Activated T-helper 2 cell treated with anti-CD3 and anti-CD28 coated beads, Interferon-gamma antibody, Interleukin-2, Interleukin-4, amounts not matched to agents 10 μg/mL and 5 μg/mL and 100 μg/mL, durations not matched to agents 14 hours and 24 hours and 36 hours (primary cell): Measurements from ENCODE around the gene ERICH6. TPM values are rescaled to one million over a fixed set of nuclear protein-coding genes. Genes with fewer than 3 reads are reported as not detected.

ENCODE experiments used
- DNase-seq: peaks from one replicate; pipeline ENCODE4 v3.0.0; 2021; ENCODE audit warnings: low spot score
- H3K27ac Mint-ChIP-seq: one replicate; pipeline ENCODE4 v1.8.0; 2021; ENCODE audit warnings: mixed read lengths
- H3K27me3 Mint-ChIP-seq: one replicate; pipeline ENCODE4 v1.8.0; 2021; ENCODE audit warnings: low read depth, mixed read lengths
- H3K36me3 Mint-ChIP-seq: one replicate; pipeline ENCODE4 v1.8.0; 2021; ENCODE audit warnings: low read depth, mixed read lengths
- H3K4me1 Mint-ChIP-seq: one replicate; pipeline ENCODE4 v1.8.0; 2021; ENCODE audit warnings: low read depth, mixed read lengths
- H3K4me3 Mint-ChIP-seq: one replicate; pipeline ENCODE4 v1.8.0; 2021; ENCODE audit warnings: low read depth, mild to moderate bottlenecking, moderate library complexity, mixed read lengths
- H3K9me3 Mint-ChIP-seq: one replicate; pipeline ENCODE4 v1.8.0; 2021; ENCODE audit warnings: mixed read lengths
- intact Hi-C: fragments of 100-400 bp; cut with micrococcal nuclease; formaldehyde crosslinking; loops from one replicate; pipeline ENCODE4 v1.15.1; 2023
- total RNA-seq: library from RNA; stranded (reverse); gene quantifications from 2 replicates; pipeline ENCODE4 v1.2.3, GENCODE V29; 2022

The ERICH6 gene
- 0.21 and 0.39 TPM in 2 replicates for total RNA-seq

GRCh38 chr3:150703756-150704344 is at the start of gene ERICH6:
Gene ERICH6 (minus strand): TSS chr3:150703920. CDS start chr3:150703898, 22 bp downstream.
- Mint-ChIP-seq H3K9me3 (peaks cover 8% of the 10 kb centered on the region), H3K27ac (peak within 1 kb of the TSS; percentile 97), H3K36me3 (peaks cover 20% of the 10 kb centered on the region), H3K4me1 (peaks cover 25% of the 10 kb centered on the region), H3K27me3 (peaks cover 7% of the 10 kb centered on the region), H3K4me3 (peak within 1 kb of the TSS; percentile 94)
- DNase-seq = peak; percentile 83
- intact Hi-C loops = loop anchor here (1.0 to 5.0 kb wide), 5 partner anchors 23 to 158 kb away; partner anchors contain the start of genes EIF2A, SELENOT, SERP1 and SIAH2

GRCh38 chr3:150751781-150752263 is 48.1 kb upstream of the ERICH6 start:
- DNase-seq = no peak
- no peaks in the 10 kb centered on the region for H3K9me3 Mint-ChIP-seq
- no peaks in the 10 kb centered on the region for H3K27me3 Mint-ChIP-seq
- H3K36me3 Mint-ChIP-seq = peaks cover 88% of the 10 kb centered on the region
- H3K4me1 Mint-ChIP-seq = peaks cover 75% of the 10 kb centered on the region
- no peak overlapping the region for H3K4me3 Mint-ChIP-seq
- peak overlapping the region; percentile 79 for H3K27ac Mint-ChIP-seq
- intact Hi-C loops = loop anchor here (1.0 kb wide), 3 partner anchors 8 to 209 kb away; no protein-coding TSS in a partner anchor

- no peak overlapping the region for H3K27ac Mint-ChIP-seq
- H3K36me3 Mint-ChIP-seq = peaks cover 89% of the 10 kb centered on the region
- peaks cover 86% of the 10 kb centered on the region for H3K4me1 Mint-ChIP-seq
- H3K27me3 Mint-ChIP-seq = no peaks in the 10 kb centered on the region
- H3K4me3 Mint-ChIP-seq = no peak overlapping the region
- no peaks in the 10 kb centered on the region for H3K9me3 Mint-ChIP-seq
- intact Hi-C loops = no loop called here
- no peak for DNase-seq
These were observed 45.5 kb upstream of the ERICH6 start for GRCh38 chr3:150749255-150749654.

- Mint-ChIP-seq H3K36me3 (peaks cover 89% of the 10 kb centered on the region), H3K4me3 (no peak overlapping the region), H3K27ac (no peak overlapping the region), H3K4me1 (peaks cover 86% of the 10 kb centered on the region), H3K9me3 (no peaks in the 10 kb centered on the region), H3K27me3 (no peaks in the 10 kb centered on the region)
- no peak for DNase-seq
- intact Hi-C loops = no loop called here
These were observed 44.9 kb upstream of the ERICH6 start for GRCh38 chr3:150748684-150749047.

GRCh38 chr3:150747886-150748683 is 44.4 kb upstream of the ERICH6 start:
- no peak for DNase-seq
- no peak overlapping the region for H3K4me3 Mint-ChIP-seq
- H3K36me3 Mint-ChIP-seq = peaks cover 90% of the 10 kb centered on the region
- peak overlapping the region; percentile 38 for H3K27ac Mint-ChIP-seq
- intact Hi-C loops = no loop called here
- no peaks in the 10 kb centered on the region for H3K27me3 Mint-ChIP-seq
- H3K9me3 Mint-ChIP-seq = no peaks in the 10 kb centered on the region
- peaks cover 87% of the 10 kb centered on the region for H3K4me1 Mint-ChIP-seq

GRCh38 chr3:150746791-150747590 is 43.3 kb upstream of the ERICH6 start:
- H3K27ac Mint-ChIP-seq = peak overlapping the region; percentile 86
- H3K27me3 Mint-ChIP-seq = no peaks in the 10 kb centered on the region
- H3K4me1 Mint-ChIP-seq = peaks cover 88% of the 10 kb centered on the region
- H3K9me3 Mint-ChIP-seq = no peaks in the 10 kb centered on the region
- no peak for DNase-seq
- H3K4me3 Mint-ChIP-seq = no peak overlapping the region
- peaks cover 92% of the 10 kb centered on the region for H3K36me3 Mint-ChIP-seq
- intact Hi-C loops = no loop called here

GRCh38 chr3:150745832-150746231 is 42.1 kb upstream of the ERICH6 start:
- H3K36me3 Mint-ChIP-seq = peaks cover 93% of the 10 kb centered on the region
- no peak overlapping the region for H3K4me3 Mint-ChIP-seq
- DNase-seq = no peak
- H3K27me3 Mint-ChIP-seq = no peaks in the 10 kb centered on the region
- peak overlapping the region; percentile 19 for H3K27ac Mint-ChIP-seq
- H3K4me1 Mint-ChIP-seq = peaks cover 86% of the 10 kb centered on the region
- intact Hi-C loops = no loop called here
- H3K9me3 Mint-ChIP-seq = no peaks in the 10 kb centered on the region

- intact Hi-C loops = no loop called here
- Mint-ChIP-seq H3K9me3 (no peaks in the 10 kb centered on the region), H3K27ac (peak overlapping the region; percentile 82), H3K36me3 (peaks cover 92% of the 10 kb centered on the region), H3K27me3 (no peaks in the 10 kb centered on the region), H3K4me3 (no peak overlapping the region), H3K4me1 (peaks cover 86% of the 10 kb centered on the region)
- no peak for DNase-seq
These were observed 41.1 kb upstream of the ERICH6 start for GRCh38 chr3:150744919-150745211.

GRCh38 chr3:150744041-150744918 is 40.6 kb upstream of the ERICH6 start:
- intact Hi-C loops = no loop called here
- DNase-seq = no peak
- Mint-ChIP-seq H3K9me3 (no peaks in the 10 kb centered on the region), H3K4me3 (no peak overlapping the region), H3K36me3 (peaks cover 88% of the 10 kb centered on the region), H3K4me1 (peaks cover 87% of the 10 kb centered on the region), H3K27me3 (no peaks in the 10 kb centered on the region), H3K27ac (peak overlapping the region; percentile 82)

- peaks cover 81% of the 10 kb centered on the region for H3K36me3 Mint-ChIP-seq
- no peak overlapping the region for H3K4me3 Mint-ChIP-seq
- H3K4me1 Mint-ChIP-seq = peaks cover 87% of the 10 kb centered on the region
- peak overlapping the region; percentile 82 for H3K27ac Mint-ChIP-seq
- no peak for DNase-seq
- no peaks in the 10 kb centered on the region for H3K27me3 Mint-ChIP-seq
- H3K9me3 Mint-ChIP-seq = no peaks in the 10 kb centered on the region
- intact Hi-C loops = no loop called here
These were observed 39.8 kb upstream of the ERICH6 start for GRCh38 chr3:150743508-150743907.

GRCh38 chr3:150742679-150743078 is 39.0 kb upstream of the ERICH6 start:
- no peak for DNase-seq
- no peaks in the 10 kb centered on the region for H3K27me3 Mint-ChIP-seq
- H3K4me3 Mint-ChIP-seq = no peak overlapping the region
- H3K27ac Mint-ChIP-seq = peak overlapping the region; percentile 82
- H3K4me1 Mint-ChIP-seq = peaks cover 89% of the 10 kb centered on the region
- H3K9me3 Mint-ChIP-seq = no peaks in the 10 kb centered on the region
- intact Hi-C loops = no loop called here
- peaks cover 75% of the 10 kb centered on the region for H3K36me3 Mint-ChIP-seq

- Mint-ChIP-seq H3K4me3 (no peak overlapping the region), H3K27ac (peak overlapping the region; percentile 100)
These were observed 38.4 kb upstream of the ERICH6 start for GRCh38 chr3:150742141-150742523.

More at GRCh38 chr3:150742141-150742523, 38.4 kb upstream of the ERICH6 start:
- peaks cover 74% of the 10 kb centered on the region for H3K36me3 Mint-ChIP-seq
- no peaks in the 10 kb centered on the region for H3K9me3 Mint-ChIP-seq
- no peaks in the 10 kb centered on the region for H3K27me3 Mint-ChIP-seq
- intact Hi-C loops = no loop called here
- DNase-seq = no peak
- peaks cover 91% of the 10 kb centered on the region for H3K4me1 Mint-ChIP-seq
